G401 (cell line): ENCODE measurements around the gene MOSPD3. TPM values are rescaled to one million over a fixed set of nuclear protein-coding genes. Genes with fewer than 3 reads are reported as not detected.
A peak's percentile ranks its signal among the peaks of the same experiment; 100 is the strongest.
"Not testable (repeated sequence)": the region's sequence is repeated elsewhere in the genome, so short reads cannot be mapped to it uniquely, and the experiment has no call there.

ENCODE experiments used
- DNase-seq: peaks from one replicate; pipeline ENCODE4 v3.0.0-alpha.2; 2015; ENCODE audit warnings: low spot score
- in situ Hi-C: cut with HindIII; loops from 2 replicates; pipeline ENCODE4 v1.10.0; 2016; ENCODE audit warnings: low sequenced_read_pairs, mixed read lengths
- total RNA-seq: library from RNA; depleted of rRNA; stranded (reverse); fragments of >200 nt; shearing (Covaris generic); gene quantifications from 2 replicates; pipeline ENCODE4 v1.2.3, GENCODE V29; 2014; rRNA removed

MOSPD3 gene
- total RNA-seq, 1 experiment from 2014 or later = 52.9 TPM

DNA sequence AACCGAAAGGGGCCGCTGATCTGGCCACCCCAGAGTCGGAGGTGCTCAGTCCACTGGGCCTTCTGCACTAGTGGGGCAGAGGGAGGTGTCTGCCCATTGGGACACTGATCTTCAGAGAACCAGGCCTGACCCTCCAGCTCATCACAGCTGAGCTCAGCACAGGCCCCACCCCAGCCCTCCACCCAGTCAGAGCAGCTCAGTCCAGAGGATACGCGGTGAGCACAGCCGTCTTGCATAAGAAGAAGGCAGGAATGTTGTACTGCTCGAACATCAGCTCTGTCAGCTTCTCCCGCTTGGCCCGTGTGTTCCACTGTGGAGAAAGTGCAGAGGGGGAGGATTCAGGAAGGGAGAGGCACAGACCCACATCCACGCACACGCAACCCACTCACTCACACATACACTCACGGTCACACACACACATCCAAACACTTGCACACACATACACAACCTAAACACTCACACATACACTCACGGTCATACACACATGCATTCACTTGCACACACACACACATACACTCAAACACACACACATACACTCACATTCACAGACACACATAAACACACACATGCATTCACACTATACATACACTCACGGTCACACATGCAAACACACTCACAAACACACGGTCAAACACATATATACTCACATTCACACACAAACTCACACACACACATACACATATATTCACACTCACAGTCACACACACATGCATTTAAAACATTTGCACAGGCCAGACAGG lies 37.7 kb downstream of the MOSPD3 start:
- no peak for DNase-seq
- in situ Hi-C loops = no loop called here

DNA sequence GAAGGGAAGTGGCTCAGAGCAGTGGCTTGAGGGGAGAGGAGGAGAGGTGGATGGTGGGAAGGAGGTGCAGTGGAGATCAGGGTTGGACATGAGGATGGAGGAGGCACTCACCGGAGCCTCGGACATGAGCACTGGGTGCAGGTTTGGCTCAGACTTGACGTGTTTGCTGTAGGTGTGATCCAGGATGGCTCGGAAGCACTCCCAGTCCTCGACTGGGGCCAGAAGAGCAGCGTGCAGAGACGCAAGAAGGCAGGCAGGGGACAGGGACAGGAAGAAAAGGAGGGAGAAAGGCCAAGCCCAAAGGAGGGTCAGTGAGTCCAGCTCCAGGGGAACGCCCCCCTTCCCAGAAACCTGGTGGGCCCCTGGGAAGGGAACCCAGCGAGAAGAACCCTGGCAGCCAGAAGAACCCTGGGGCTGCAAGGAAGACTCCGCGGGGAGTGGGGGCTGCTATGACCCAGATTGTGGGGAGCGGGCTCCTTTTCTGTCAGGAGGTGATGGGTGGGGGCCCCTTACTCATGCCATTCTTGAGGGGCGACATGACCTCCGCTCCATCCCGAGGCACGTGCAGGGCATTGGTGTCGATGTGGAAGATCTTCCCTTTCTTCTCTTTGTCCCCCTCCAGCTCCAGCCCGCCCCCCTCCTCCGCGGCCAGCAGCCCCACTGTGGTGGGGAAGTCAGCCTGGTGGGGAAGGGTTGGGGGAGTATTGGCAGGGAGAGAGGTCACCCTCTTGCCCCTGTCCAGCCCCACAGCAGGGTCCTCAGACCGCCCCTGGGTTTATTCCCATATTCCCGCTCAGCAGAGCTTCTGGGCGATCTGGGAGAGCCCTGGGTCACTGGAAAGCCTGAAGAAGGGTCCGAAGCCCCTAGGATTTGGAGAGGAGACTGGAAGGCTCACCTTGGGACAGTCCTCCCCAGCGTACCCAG lies 42.8 kb downstream of the MOSPD3 start:
- in situ Hi-C loops = no loop called here
- no peak for DNase-seq

DNA sequence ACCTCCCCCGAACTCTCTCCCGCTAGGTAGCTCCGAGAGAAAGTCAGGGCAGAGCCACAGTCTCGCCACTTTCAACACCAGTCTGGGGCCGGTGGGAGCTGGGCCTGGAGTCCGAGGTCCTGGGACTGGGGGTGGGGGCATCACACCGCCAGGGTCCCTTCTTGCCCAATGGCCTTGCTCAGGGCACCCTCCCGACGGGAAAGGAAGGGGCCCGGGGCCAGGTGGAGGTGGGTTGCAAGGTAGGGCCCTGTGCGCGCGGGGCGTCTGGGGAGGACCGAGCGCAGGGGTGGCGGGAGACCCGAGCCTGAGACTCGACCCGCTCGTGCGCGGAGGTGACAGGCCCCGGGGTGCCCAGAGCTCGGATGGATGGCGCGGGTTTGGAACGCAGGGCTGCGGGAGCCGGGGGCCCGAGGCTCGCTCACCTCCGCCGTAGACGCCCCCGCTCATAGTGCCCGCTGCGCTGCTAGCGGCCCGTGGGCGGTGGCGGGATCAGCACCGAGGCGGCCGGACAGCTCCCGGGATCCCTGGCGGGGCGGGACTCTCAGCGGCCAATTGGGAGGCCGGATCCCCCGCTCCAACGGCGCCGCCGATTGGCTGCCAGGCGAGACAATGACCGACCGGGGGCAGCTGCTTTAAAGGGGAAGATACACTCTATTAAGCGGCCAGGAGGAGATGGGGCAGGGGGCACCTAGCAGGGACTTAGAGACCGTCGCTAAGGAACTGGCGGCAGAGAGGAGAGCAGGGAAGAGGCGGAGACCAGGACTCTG lies 43.8 kb downstream of the MOSPD3 start, which contains the start of gene ACTL6B:
Gene ACTL6B, minus strand, starts transcription at position 541 of the 767 bp plus-strand sequence. Its CDS starts 94 bp downstream, at position 447.
- in situ Hi-C loops = no loop called here
- DNase-seq = peak; percentile 93

- in situ Hi-C loops, DNase-seq: not testable (repeated sequence)
These were observed 49.9 kb downstream of the MOSPD3 start for GRCh38 chr7:100662194-100662776.

Other genes starting within 250 kb of the MOSPD3 start
- 1.6 TPM in 1 of 2 replicates, not detected in the other for gene PILRA, start 239.1 kb upstream of the MOSPD3 start, total RNA-seq
- gene ZCWPW1, start 183.8 kb upstream of the MOSPD3 start, total RNA-seq = 0.54 and 0.62 TPM in 2 replicates
- gene MEPCE, start 182.7 kb upstream of the MOSPD3 start, total RNA-seq = 42.5 and 57.7 TPM in 2 replicates
- 56.1 and 59.4 TPM in 2 replicates for gene PPP1R35, start 176.0 kb upstream of the MOSPD3 start, total RNA-seq
- gene SPACDR, start 148.3 kb upstream of the MOSPD3 start, total RNA-seq = not detected in 2 replicates
- 80.1 and 118 TPM in 2 replicates for gene TSC22D4, start 133.3 kb upstream of the MOSPD3 start, total RNA-seq
- 17.3 and 23.0 TPM in 2 replicates for gene NYAP1, start 128.6 kb upstream of the MOSPD3 start, total RNA-seq
- 42.3 and 47.0 TPM in 2 replicates for gene AGFG2, start 73.3 kb upstream of the MOSPD3 start, total RNA-seq
- not detected in 2 replicates for gene SAP25, start 38.6 kb upstream of the MOSPD3 start, total RNA-seq
- 6.5 and 12.1 TPM in 2 replicates for gene LRCH4, start 26.4 kb upstream of the MOSPD3 start, total RNA-seq
- 0.78 TPM in 1 of 2 replicates, not detected in the other for gene FBXO24, start 26.2 kb upstream of the MOSPD3 start, total RNA-seq
- 72.9 and 82.8 TPM in 2 replicates for gene PCOLCE, start 10.2 kb upstream of the MOSPD3 start, total RNA-seq
- gene TFR2, start 29.0 kb downstream of the MOSPD3 start, total RNA-seq = 1.1 and 1.7 TPM in 2 replicates
- gene ACTL6B, start 43.9 kb downstream of the MOSPD3 start, total RNA-seq = 0.14 TPM in 1 of 2 replicates, not detected in the other
- gene GNB2, start 61.2 kb downstream of the MOSPD3 start, total RNA-seq = 232 and 241 TPM in 2 replicates
- 20.6 and 28.1 TPM in 2 replicates for gene GIGYF1, start 81.7 kb downstream of the MOSPD3 start, total RNA-seq
- gene POP7, start 93.6 kb downstream of the MOSPD3 start, total RNA-seq = 116 and 136 TPM in 2 replicates
- gene EPO, start 107.9 kb downstream of the MOSPD3 start, total RNA-seq = not detected in 2 replicates
- gene ZAN, start 121.1 kb downstream of the MOSPD3 start, total RNA-seq = not detected in 2 replicates
- gene EPHB4, start 215.0 kb downstream of the MOSPD3 start, total RNA-seq = 86.6 and 107 TPM in 2 replicates
- gene SLC12A9, start 240.2 kb downstream of the MOSPD3 start, total RNA-seq = 15.8 and 25.8 TPM in 2 replicates